Measurements from ENCODE around the gene SDR42E1. TPM values are rescaled to one million over a fixed set of nuclear protein-coding genes. Genes with fewer than 3 reads are reported as not detected.

The SDR42E1 gene
- total RNA-seq, 1 donor from 2014 or later = 7.5 TPM

GRCh38 chr16:81997738-81998137 lies 13.5 kb downstream of the SDR42E1 start:
- Mint-ChIP-seq H3K27me3 (no peaks in the 10 kb centered on the region), H3K4me3 (no peak overlapping the region), H3K27ac (no peak overlapping the region), H3K4me1 (no peaks in the 10 kb centered on the region), H3K9me3 (no peaks in the 10 kb centered on the region), H3K36me3 (ENCODE audit: low read depth) (peaks cover 29% of the 10 kb centered on the region)
- ChIA-PET CTCF (no interaction called here), POLR2A (no interaction called here)
- DNase-seq (no peak), ATAC-seq (ENCODE audit: low read depth) (no peak)
- TF ChIP-seq CTCF (IDR thresholded peaks at IDR 0.05) = no peak
- intact Hi-C loops (cut with micrococcal nuclease) = no loop called here

- CTCF ChIA-PET = no interaction called here
- DNase-seq = no peak
- POLR2A ChIA-PET = no interaction called here
Measured at GRCh38 chr16:81996664-81997509, 14.4 kb downstream of the SDR42E1 start.

GRCh38 chr16:81995651-81996050 lies 15.6 kb downstream of the SDR42E1 start:
- POLR2A ChIA-PET = no interaction called here
- no peak for TF ChIP-seq CTCF (IDR thresholded peaks at IDR 0.05)
- Mint-ChIP-seq H3K4me3 (no peak overlapping the region), H3K4me1 (no peaks in the 10 kb centered on the region), H3K27ac (no peak overlapping the region), H3K36me3 (ENCODE audit: low read depth) (peaks cover 28% of the 10 kb centered on the region), H3K27me3 (no peaks in the 10 kb centered on the region), H3K9me3 (no peaks in the 10 kb centered on the region)
- DNase-seq (no peak), ATAC-seq (ENCODE audit: low read depth) (no peak)
- intact Hi-C loops (cut with micrococcal nuclease) = no loop called here
- CTCF ChIA-PET = no interaction called here

More at GRCh38 chr16:81996664-81997509, 14.4 kb downstream of the SDR42E1 start:
- peaks cover 29% of the 10 kb centered on the region for H3K36me3 Mint-ChIP-seq (ENCODE audit: low read depth)
- no peak for TF ChIP-seq CTCF (IDR thresholded peaks at IDR 0.05)
- no peak overlapping the region for H3K4me3 Mint-ChIP-seq
- intact Hi-C loops (cut with micrococcal nuclease) = no loop called here
- no peaks in the 10 kb centered on the region for H3K9me3 Mint-ChIP-seq
- H3K27ac Mint-ChIP-seq = no peak overlapping the region
- no peaks in the 10 kb centered on the region for H3K27me3 Mint-ChIP-seq
- ATAC-seq (ENCODE audit: low read depth) = no peak
- no peaks in the 10 kb centered on the region for H3K4me1 Mint-ChIP-seq

GRCh38 chr16:81994485-81994884 lies 16.8 kb downstream of the SDR42E1 start:
- ChIA-PET CTCF (no interaction called here), POLR2A (no interaction called here)
- no peak overlapping the region for H3K4me3 Mint-ChIP-seq
- intact Hi-C loops (cut with micrococcal nuclease) = no loop called here
- DNase-seq (no peak), ATAC-seq (ENCODE audit: low read depth) (no peak)
- H3K27ac Mint-ChIP-seq = no peak overlapping the region
- no peaks in the 10 kb centered on the region for H3K9me3 Mint-ChIP-seq
- H3K36me3 Mint-ChIP-seq (ENCODE audit: low read depth) = peaks cover 20% of the 10 kb centered on the region
- no peak for TF ChIP-seq CTCF (IDR thresholded peaks at IDR 0.05)
- H3K4me1 Mint-ChIP-seq = no peaks in the 10 kb centered on the region
- H3K27me3 Mint-ChIP-seq = no peaks in the 10 kb centered on the region

- intact Hi-C loops (cut with micrococcal nuclease) = no loop called here
- no peak for DNase-seq
- ChIA-PET CTCF (no interaction called here), POLR2A (no interaction called here)
- Mint-ChIP-seq H3K4me1 (no peaks in the 10 kb centered on the region), H3K27me3 (no peaks in the 10 kb centered on the region), H3K9me3 (no peaks in the 10 kb centered on the region), H3K36me3 (ENCODE audit: low read depth) (peaks cover 11% of the 10 kb centered on the region), H3K27ac (no peak overlapping the region), H3K4me3 (no peak overlapping the region)
- no peak for TF ChIP-seq CTCF (IDR thresholded peaks at IDR 0.05)
- no peak for ATAC-seq (ENCODE audit: low read depth)
Measured at GRCh38 chr16:81992859-81993258, 18.4 kb downstream of the SDR42E1 start.

Measured in activated B cell treated with CpG ODN at 0.5 μM for 24 hours (primary cell).